Lower leg skin (tissue), 3 donors: ENCODE results near the gene KCNQ2.

Experiments used
- CTCF ChIP-seq, 3 donors: fragments of 450-650 bp; IDR thresholded peaks; one replicate each; pipeline ENCODE4 v1.5.1; 2016; ENCODE audit warnings: antibody characterized with exemption in 3 of 3, mild to moderate bottlenecking in 3 of 3, moderate library complexity in 2 of 3
- POLR2A ChIP-seq, 2 donors: fragments of 450-650 bp; IDR thresholded peaks; one replicate each; pipeline ENCODE4 v1.6.1; 2016 to 2017; ENCODE audit warnings: antibody characterized with exemption in 2 of 2, mild to moderate bottlenecking in 1 of 2, moderate library complexity in 1 of 2

GRCh38 chr20:63375438-63375837 lies 97.0 kb downstream of the KCNQ2 start:
- no peak for TF ChIP-seq CTCF (IDR thresholded peaks at IDR 0.05)
- TF ChIP-seq POLR2A (IDR thresholded peaks at IDR 0.05) = no peak
